GM19452 (cell line): ENCODE data around the gene SCMH1.
"Not testable (repeated sequence)": the region's sequence is repeated elsewhere in the genome, so short reads cannot be mapped to it uniquely, and the experiment has no call there.

Experiments used
- ATAC-seq: cut with Tn5 transposase; IDR thresholded peaks from one replicate; pipeline ENCODE4 v1.9.1; 2021; ENCODE audit not compliant: unreplicated experiment

The SCMH1 gene

DNA sequence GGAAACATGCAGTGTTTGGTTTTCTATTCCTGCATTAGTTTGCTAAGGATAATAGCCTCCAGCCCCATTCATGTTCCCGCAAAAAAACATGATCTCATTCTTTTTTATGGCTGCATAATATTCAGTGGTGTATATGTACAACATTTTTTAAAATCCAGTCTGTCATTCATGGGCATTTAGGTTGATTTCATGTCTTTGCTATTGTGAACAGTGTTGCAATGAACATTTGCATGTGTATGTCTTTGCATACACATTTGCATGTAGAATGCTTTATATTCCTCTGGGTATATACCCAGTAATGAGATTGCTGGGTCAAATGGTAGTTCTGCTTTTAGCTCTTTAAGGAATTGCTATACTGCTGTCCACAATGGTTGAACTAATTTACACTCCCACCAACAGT lies 9.0 kb upstream of the SCMH1 start:
- ATAC-seq, result not testable (repeated sequence)

- no peak for ATAC-seq
These were observed 7.2 kb upstream of the SCMH1 start for GRCh38 chr1:41249319-41249718.

GRCh38 chr1:41246568-41246967 lies 4.5 kb upstream of the SCMH1 start:
- ATAC-seq, result no peak

DNA sequence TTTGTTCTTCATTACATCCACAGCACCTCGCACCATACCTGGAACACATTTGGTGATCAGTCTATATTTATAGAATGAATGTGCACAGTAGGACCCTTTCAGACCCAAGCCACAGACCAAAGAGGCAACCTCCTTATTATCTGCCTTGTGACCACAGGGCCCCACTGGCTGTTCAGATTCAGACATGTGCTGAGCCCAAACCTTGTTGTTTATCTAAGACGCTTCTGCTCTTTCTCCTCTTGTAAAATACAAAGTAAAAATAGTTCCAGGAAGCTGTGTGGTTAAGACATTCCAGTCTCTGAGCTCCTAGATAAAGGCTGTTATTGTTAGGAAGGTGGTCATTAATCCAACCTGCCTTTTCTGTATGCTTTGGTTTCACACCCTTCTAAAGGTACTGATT lies 3.6 kb upstream of the SCMH1 start:
- ATAC-seq, result no peak

DNA sequence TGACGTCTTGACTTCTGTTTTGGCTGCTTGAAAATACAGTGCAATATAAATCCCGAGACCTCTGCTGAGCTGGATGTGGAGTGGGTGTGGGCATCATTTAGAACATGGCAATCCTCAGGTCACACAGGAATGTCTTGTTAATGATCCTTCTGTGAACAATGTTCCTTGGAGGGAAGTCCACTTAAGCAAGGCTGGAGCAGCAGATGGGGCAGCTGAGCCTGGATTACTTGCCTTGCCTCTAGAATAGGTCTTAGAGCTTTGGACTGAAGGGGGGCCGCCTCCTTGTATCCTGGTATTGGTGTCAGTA lies 926 bp upstream of the SCMH1 start:
- ATAC-seq, result no peak

GRCh38 chr1:41242342-41243078 lies 404 bp upstream of the SCMH1 start:
- peak; percentile 8 for ATAC-seq

DNA sequence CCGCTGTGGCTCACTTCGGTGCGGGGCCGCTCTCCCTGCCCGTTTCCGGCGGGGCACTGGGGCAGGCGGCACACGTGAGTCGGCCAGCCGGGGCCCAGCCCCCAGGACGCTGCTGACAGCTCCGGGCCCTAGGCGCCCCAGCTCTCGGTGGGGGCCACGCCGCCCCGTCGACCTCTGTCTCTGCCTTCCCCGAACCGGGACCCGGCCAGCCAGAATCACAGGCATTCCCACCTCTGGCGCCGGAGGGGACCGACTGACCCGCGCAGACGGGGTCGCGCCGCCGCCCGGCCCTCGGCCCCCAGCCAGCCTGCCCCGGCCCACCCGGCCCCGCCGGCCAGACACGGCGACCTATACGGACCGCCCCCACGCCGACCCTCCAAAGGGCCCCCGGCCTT lies 755 bp downstream of the SCMH1 start:
- peak; percentile 44 for ATAC-seq

DNA sequence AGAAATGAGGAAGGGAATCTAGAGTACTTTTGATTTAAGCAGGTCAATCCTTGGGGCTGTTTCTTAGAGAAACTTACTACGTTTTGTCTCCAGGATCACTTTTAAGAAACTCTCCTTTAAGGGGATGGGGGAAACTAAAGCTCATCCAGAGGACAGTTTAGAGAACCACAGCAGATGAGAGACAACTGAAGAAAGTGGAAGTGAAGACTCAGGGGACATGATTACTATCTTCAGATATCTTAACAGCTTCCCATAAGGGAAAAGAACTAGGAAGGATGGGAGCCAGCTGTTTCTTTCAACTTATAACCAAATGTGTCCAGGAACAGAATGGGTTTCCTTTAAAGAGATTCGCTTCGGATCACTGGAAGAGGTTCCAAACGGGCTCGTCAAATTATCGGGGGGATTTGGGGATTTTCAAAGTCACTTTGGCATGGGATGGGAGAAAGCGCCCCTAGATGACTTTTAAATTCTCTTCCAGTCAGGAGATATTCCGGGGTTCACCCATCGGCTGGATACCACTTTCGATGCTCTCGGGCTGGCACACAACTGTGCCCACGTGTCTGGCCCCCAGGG lies 1.2 kb downstream of the SCMH1 start:
- ATAC-seq, result no peak

GRCh38 chr1:41239988-41240610 lies 2.0 kb downstream of the SCMH1 start:
- ATAC-seq, result no peak

DNA sequence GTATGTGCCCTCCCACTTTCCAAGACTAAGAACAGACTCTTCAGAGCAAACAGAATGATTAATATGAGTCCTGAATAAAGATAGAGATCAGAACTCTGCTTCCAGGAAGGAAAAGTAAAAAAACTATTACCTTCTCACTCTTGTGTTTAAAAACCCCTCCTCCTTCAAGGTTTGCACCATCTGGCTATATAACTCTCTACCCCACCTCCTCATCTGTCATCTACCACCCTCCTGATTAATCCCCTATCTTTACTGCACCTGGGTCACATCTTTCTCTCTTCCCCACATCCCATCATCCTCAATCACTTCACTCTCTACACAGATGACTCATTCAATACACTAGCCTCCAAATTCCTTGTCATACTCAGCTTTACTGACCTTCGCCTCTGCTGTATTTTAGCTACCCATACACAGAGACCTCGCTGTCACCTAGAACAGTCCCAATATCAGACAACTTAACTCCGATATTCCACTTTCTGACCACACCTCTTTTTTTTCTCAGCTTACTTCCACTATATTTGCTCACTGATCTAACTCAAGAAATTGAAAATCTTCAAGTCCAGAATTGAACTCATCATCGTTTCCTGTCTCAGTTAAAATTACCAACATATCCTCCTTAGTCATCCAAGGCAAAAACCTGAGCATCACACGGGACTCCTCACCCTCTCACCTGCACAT lies 3.7 kb downstream of the SCMH1 start:
- ATAC-seq, result no peak

DNA sequence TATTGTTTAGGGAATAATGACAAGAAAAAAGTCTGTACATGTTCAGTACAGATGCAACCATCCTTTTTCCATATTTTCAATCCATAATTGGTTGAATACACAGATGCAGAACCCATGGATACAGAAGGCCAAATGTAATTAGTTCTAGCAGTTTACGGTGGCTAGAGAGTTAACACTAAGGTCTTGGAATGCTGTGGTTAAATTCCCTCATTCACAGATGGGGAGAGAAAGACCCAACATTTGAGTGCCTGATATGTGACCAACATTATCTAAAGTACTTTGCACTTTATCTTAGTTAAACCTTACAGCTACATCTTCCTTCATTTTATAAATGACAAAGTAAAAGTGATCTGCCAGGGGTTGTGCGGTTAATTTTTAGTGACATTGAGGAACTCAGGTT lies 5.3 kb downstream of the SCMH1 start:
- no peak for ATAC-seq

- no peak for ATAC-seq
These were observed 6.2 kb downstream of the SCMH1 start for GRCh38 chr1:41235893-41236292.

DNA sequence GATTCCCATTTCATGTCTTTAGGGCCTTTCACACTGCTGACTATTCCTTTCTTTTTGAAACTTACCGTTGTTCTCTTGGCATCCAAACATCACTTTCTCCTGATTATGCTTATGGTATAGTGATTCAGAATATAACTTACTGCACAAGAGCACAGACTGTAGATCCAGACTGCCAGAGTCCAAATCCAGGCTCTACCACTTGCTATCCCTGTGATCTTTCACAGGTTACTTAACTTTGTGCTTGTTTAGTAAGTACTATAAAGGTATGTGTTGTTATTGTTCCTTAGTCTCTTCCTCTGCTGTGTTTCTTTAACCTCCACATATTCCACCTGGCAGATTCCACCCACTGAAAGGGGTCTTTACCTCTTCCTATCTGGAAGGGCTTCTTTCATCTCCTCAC lies 8.4 kb downstream of the SCMH1 start:
- ATAC-seq, result no peak

- no peak for ATAC-seq
These were observed 9.8 kb downstream of the SCMH1 start for GRCh38 chr1:41232305-41232704.

DNA sequence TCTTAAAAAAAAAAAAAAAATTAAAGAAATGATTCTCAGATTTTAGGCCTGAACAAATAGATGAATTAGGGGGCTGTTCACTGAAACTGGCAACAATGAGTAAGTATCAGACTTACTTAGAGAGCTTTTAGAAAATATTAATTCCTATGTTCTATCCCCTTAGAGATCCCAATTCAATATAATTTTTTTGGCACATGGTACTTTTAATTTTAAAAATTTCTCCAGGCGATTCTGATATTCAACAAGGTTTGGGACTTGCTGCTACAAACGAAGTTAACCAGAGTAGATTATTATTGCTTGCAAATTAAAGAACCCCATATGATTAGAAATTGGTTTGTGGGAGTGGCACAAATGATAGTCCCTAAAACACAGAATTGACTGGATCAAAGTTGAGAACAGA lies 11.4 kb downstream of the SCMH1 start:
- no peak for ATAC-seq

DNA sequence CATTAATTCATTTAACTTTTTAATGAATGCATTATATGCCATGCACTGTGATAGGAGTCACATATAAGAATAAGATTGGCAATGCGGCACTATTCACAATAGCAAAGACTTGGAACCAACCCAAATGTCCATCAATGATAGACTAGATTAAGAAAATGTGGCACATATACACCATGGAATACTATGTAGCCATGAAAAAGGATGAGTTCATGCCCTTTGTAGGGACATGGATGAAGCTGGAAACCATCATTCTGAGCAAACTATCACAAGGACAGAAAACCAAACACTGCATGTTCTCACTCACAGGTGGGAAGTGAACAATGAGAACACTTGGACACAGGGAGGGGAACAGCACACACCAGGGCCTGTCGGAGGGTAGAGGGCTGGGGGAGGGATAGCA lies 12.9 kb downstream of the SCMH1 start:
- ATAC-seq, result not testable (repeated sequence)

- ATAC-seq, result no peak
These were observed 15.2 kb downstream of the SCMH1 start for GRCh38 chr1:41226815-41227434.

DNA sequence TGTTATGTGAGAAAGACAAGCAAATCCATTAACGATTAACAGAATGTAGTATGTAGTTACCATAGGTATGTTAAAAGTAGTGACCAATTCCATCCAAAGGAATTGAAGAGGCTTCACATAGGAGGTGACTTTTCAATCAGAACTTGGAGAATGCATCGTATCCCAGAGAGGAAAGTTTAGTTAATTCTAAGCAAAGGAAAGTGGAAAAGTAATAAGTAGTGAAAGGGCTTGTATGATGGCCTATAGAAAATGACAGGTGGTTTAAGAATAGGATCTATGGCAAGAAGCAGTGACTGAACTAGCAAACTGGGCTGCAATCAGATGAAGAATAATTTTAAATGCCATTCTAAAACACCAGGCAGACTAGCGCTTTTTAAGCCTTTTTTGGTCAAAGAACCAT lies 16.6 kb downstream of the SCMH1 start:
- ATAC-seq, result no peak

DNA sequence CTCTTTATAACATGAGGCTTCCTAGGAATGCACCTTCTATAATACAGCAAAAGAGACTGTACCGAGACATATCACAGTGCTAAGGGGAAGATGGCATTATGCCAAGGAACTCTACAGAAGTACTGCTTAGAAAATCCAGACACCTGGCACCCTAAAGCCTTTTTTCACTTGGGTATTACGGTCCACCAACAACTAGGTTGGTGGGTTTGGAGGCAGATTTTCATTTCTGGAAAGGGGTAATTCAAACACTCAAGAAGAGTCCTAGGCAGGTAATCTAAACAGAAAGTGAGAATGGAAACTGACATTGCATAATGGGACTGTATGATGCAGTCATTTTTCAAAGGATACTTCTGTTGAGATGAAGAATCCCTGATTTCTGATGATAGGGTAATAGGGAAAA lies 19.6 kb downstream of the SCMH1 start:
- ATAC-seq, result peak; percentile 51

- no peak for ATAC-seq
These were observed 20.1 kb downstream of the SCMH1 start for GRCh38 chr1:41221995-41222394.

GRCh38 chr1:41218152-41218551 lies 24.0 kb downstream of the SCMH1 start:
- no peak for ATAC-seq

DNA sequence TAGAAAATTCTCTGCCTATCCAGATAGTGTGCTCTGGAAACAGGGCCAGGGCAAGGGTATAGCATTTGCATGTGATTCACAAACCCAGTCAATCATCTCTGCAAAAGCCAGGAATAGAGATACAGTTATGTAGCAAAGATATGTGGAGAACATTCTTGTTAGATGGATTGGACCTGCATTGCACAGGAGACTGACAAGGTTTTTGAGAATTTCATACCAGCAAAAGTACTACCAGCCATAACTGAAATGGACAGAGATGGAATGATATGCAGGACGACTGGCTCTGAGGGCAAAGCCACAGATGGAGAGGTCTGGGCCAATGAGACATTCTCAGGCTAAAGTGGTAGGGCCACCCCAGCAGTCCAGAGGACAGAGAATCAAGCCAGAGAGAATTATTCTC lies 24.7 kb downstream of the SCMH1 start:
- no peak for ATAC-seq
